GM20431 (cell line): ENCODE results near the gene COX7B.
"Not testable (repeated sequence)": the region's sequence is repeated elsewhere in the genome, so short reads cannot be mapped to it uniquely, and the experiment has no call there.

Experiments
- in situ Hi-C: fragments of 300-500 bp; cut with MseI, MboI; formaldehyde crosslinking; loops from one replicate; pipeline ENCODE4 v1.15.0; 2020; ENCODE audit warnings: low sequenced_read_pairs; ENCODE audit not compliant: unreplicated experiment

COX7B gene

GRCh38 chrX:77938083-77938680, 38.9 kb downstream of the COX7B start:
- in situ Hi-C loops = no loop called here

DNA sequence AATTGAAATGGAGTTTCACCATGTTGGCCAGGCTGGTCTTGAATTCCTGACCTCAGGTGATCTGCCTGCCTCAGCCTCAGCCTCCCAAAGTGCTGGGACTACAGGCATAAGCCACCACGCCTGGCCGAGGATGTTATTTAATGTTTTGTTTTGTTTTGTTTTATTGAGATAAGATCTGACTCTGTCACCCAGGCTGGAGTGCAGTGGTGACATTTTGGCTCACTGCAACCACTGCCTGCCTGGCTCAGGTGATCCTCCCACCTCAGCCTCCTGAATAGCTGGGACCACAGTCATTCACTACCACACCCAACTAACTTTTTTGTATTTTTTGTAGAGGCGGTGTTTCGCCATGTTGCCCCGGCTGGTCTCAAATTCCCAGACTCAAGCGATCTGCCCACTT, 45.8 kb downstream of the COX7B start:
- in situ Hi-C loops = not testable (repeated sequence)

DNA sequence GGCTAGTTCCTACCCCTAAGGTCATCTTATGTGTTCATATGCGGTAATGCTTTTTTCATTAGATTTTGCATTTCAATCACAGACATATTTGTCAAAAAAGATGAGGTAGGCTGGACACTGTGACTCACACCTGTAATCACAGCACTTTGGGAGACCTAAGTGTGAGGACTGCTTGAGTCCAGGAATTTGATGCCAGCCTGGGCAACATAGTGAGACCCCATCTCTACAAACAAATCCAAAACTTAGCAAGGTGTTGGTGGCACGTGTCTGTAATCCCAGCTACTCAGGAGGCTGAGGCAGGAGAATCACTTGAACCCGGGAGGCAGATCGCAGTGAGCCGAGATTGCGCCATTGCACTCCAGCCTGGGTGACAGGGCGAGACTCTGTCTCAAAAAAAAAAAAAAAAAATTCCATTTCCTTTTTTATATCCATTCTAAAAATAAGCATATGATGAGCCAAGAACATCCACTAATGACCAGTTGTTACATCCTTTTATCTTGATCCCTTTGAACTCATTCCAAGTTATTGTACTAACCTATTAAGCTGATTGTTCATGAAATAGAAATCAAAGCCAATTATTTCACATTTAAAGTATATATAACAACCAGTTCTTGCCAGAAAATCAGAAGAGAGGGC, 46.8 kb downstream of the COX7B start:
- in situ Hi-C loops = no loop called here

DNA sequence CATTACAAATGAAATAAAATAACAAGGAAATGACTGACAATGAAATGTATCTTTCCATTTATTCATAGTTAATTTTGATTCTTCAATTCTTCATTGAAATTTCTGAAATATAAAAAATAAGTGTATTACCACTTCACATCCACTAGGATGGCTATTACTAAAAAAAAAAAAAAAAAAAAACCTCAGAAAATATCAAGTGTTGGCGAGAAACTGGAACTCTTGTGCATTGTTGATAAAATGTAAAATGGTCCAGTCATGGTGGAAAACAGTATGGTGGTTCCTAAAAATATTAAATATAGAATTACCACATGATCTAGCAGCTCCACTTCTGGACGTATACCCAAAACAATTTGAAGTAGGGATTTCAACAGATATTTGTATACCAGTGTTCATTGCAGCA, 47.3 kb downstream of the COX7B start:
- in situ Hi-C loops = no loop called here

DNA sequence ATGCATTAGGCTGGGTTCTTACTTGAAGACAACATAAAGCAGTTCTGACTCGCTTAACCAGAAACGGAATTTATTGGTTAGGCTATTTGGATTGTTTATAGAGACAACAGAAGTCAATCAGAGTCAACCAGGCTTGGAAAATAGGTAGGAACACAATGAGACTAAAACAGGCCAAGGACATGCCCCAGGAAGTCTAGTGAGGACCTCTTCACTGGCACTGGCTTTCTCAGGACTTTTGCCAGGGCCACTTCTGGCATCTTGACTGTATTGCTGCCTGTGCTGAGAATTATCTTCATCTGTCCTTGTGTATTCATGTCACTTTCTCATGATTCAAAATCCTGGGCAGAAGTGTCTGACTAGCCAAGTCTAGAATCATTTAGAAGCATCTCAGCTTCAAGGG, 50.6 kb downstream of the COX7B start:
- in situ Hi-C loops = no loop called here

- in situ Hi-C loops = no loop called here
These were observed 52.9 kb downstream of the COX7B start for GRCh38 chrX:77952173-77952572.

GRCh38 chrX:77953302-77953701, 54.0 kb downstream of the COX7B start:
- in situ Hi-C loops = no loop called here

DNA sequence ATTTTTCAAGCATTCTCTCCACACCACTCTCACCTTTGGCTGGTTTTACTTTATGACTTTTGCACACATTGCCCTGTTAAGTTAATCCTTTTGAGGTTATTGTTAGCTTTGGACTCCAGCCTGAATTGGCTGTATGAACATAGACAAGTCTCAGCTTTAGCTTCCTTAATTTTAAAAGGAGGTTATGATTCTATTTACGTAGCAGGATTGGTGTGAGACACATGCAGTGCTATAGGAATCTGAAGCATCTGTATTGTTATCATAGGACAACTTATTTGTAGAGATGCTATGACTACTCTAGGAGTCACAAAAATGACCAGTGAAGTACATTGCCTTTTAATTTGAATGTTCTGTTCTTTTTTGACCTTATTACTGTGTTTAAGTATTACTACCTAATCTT, 54.4 kb downstream of the COX7B start:
- in situ Hi-C loops = no loop called here
